Measurements from ENCODE around the gene ISOC2. TPM values are rescaled to one million over a fixed set of nuclear protein-coding genes. Genes with fewer than 3 reads are reported as not detected.

Gene ISOC2
- total RNA-seq, 3 donors from 2014 or later: 42.7 to 71.5 (median 57.0) TPM

GRCh38 chr19:55447421-55448174, 13.8 kb downstream of the ISOC2 start:
- intact Hi-C loops (cut with DNase I; ENCODE audit: low total_unique reads): no loop called here
- Histone ChIP-seq H3K4me1 (peaks cover 0 to 14% of the 10 kb centered on the region in 2 donors), H3K9me3 (no peaks in the 10 kb centered on the region), H3K27me3 (peaks cover 14 to 57% of the 10 kb centered on the region in 2 donors), H3K27ac (no peak overlapping the region), H3K36me3 (no peaks in the 10 kb centered on the region), H3K4me3 (no peak overlapping the region)
- TF ChIP-seq POLR2A (IDR thresholded peaks at IDR 0.05) (no peak), POLR2AphosphoS5 (IDR thresholded peaks at IDR 0.05) (no peak), CTCF (IDR thresholded peaks at IDR 0.05) (no peak)
- DNase-seq (ENCODE audit: low spot score in 2 of 2): no peak

- H3K27ac ChIP-seq: no peak overlapping the region
- TF ChIP-seq POLR2A (IDR thresholded peaks at IDR 0.05) (no peak), CTCF (IDR thresholded peaks at IDR 0.05) (no peak), POLR2AphosphoS5 (IDR thresholded peaks at IDR 0.05) (no peak)
- H3K4me1 ChIP-seq: no peaks in the 10 kb centered on the region
- intact Hi-C loops (cut with DNase I; ENCODE audit: low total_unique reads): no loop called here
- no peak overlapping the region for H3K4me3 ChIP-seq
- no peaks in the 10 kb centered on the region for H3K36me3 ChIP-seq
- H3K27me3 ChIP-seq: peaks cover 10 to 54% of the 10 kb centered on the region in 2 donors
- no peak for DNase-seq (ENCODE audit: low spot score in 2 of 2)
- H3K9me3 ChIP-seq: no peaks in the 10 kb centered on the region
Measured at GRCh38 chr19:55446060-55446459, 15.4 kb downstream of the ISOC2 start.

- H3K27me3 ChIP-seq: peaks cover 13 to 63% of the 10 kb centered on the region in 2 donors
- intact Hi-C loops (cut with DNase I; ENCODE audit: low total_unique reads): no loop called here
- DNase-seq (ENCODE audit: low spot score in 2 of 2): no peak
Measured at GRCh38 chr19:55444646-55445045, 16.8 kb downstream of the ISOC2 start.

GRCh38 chr19:55443824-55444480, 17.5 kb downstream of the ISOC2 start:
- Histone ChIP-seq H3K4me1 (no peaks in the 10 kb centered on the region), H3K4me3 (no peak overlapping the region), H3K27me3 (peaks cover 19 to 64% of the 10 kb centered on the region in 2 donors), H3K27ac (no peak overlapping the region), H3K9me3 (no peaks in the 10 kb centered on the region), H3K36me3 (no peaks in the 10 kb centered on the region)
- TF ChIP-seq POLR2AphosphoS5 (IDR thresholded peaks at IDR 0.05): no peak
- TF ChIP-seq POLR2A (IDR thresholded peaks at IDR 0.05): no peak
- no peak for TF ChIP-seq CTCF (IDR thresholded peaks at IDR 0.05)
- DNase-seq (ENCODE audit: low spot score in 2 of 2): no peak
- intact Hi-C loops (cut with DNase I; ENCODE audit: low total_unique reads): no loop called here

More at GRCh38 chr19:55444646-55445045, 16.8 kb downstream of the ISOC2 start:
- H3K36me3 ChIP-seq: no peaks in the 10 kb centered on the region
- no peak for TF ChIP-seq CTCF (IDR thresholded peaks at IDR 0.05)
- no peak for TF ChIP-seq POLR2AphosphoS5 (IDR thresholded peaks at IDR 0.05)
- no peak for TF ChIP-seq POLR2A (IDR thresholded peaks at IDR 0.05)
- no peak overlapping the region for H3K27ac ChIP-seq
- no peaks in the 10 kb centered on the region for H3K9me3 ChIP-seq
- H3K4me3 ChIP-seq: no peak overlapping the region
- H3K4me1 ChIP-seq: no peaks in the 10 kb centered on the region
